IMR-90 (cell line): ENCODE measurements around the gene RPS15. TPM values are rescaled to one million over a fixed set of nuclear protein-coding genes. Genes with fewer than 3 reads are reported as not detected.

Experiments used
- ATAC-seq: fragments of 200-7000 bp; cut with Tn5 transposase; 2 replicates; pipeline ENCODE4 v1.9.1; 2020; ENCODE audit warnings: low read depth, mild to moderate bottlenecking, moderate library complexity
- BruUV-seq: library from RNA; stranded (reverse); fragments of 400-500 nt; replicated peaks from 2 replicates; lab custom pipeline; 2021; lab: Mats Ljungman, UMichigan
- CTCF ChIA-PET: fragments of 300-600 bp; formaldehyde crosslinking; extraction: SDS; loops from one replicate; lab custom pipeline; 2021; ENCODE audit warnings: antibody characterized with exemption; lab: Yijun Ruan, JAX
- POLR2A ChIA-PET: fragments of 300-600 bp; sonication (Branson Sonifier 250); formaldehyde crosslinking; loops from one replicate; lab custom pipeline; 2022; ENCODE audit warnings: antibody characterized with exemption; ENCODE audit not compliant: unreplicated experiment; lab: Charles Lee
- DNase-seq: peaks from one replicate; pipeline ENCODE4 v3.0.0; 2013
- H2AFZ ChIP-seq: replicated peaks from 2 replicates; pipeline ENCODE3; 2013; ENCODE audit warnings: low read length, mild to moderate bottlenecking; ENCODE audit not compliant: poor library complexity
- H2AK5ac ChIP-seq: 2 replicates; pipeline ENCODE4 v1.6.1; 2013; ENCODE audit warnings: low read depth, low read length, inconsistent platforms
- H2AK9ac ChIP-seq: replicated peaks from 2 replicates; pipeline ENCODE3; 2013; ENCODE audit warnings: mild to moderate bottlenecking, low read depth, low read length, moderate library complexity; ENCODE audit not compliant: poor library complexity
- H2BK120ac ChIP-seq: 2 replicates; pipeline ENCODE4 v1.6.1; 2013; ENCODE audit warnings: low read depth, low read length, inconsistent platforms
- H2BK15ac ChIP-seq: 3 replicates; pipeline ENCODE4 v1.6.1; 2013; ENCODE audit warnings: low read depth, low read length, inconsistent platforms
- H2BK20ac ChIP-seq: 2 replicates; pipeline ENCODE4 v1.6.1; 2013; ENCODE audit warnings: low read depth, mild to moderate bottlenecking, inconsistent platforms, low read length, moderate library complexity
- H2BK5ac ChIP-seq: 2 replicates; pipeline ENCODE4 v1.6.1; 2013; ENCODE audit warnings: mild to moderate bottlenecking, low read depth, low read length, inconsistent platforms; ENCODE audit not compliant: poor library complexity, severe bottlenecking
- H3K14ac ChIP-seq: replicated peaks from 2 replicates; pipeline ENCODE4 v1.6.1; 2013; ENCODE audit warnings: low read depth, low read length, inconsistent platforms
- H3K18ac ChIP-seq: 2 replicates; pipeline ENCODE4 v1.6.1; 2013; ENCODE audit warnings: low read depth, low read length, control low read depth
- H3K23ac ChIP-seq: 2 replicates; pipeline ENCODE4 v1.6.1; 2013; ENCODE audit warnings: low read depth, low read length, inconsistent platforms
- H3K27ac ChIP-seq: 2 replicates; pipeline ENCODE4 v1.5.1; 2013; ENCODE audit warnings: mild to moderate bottlenecking, control low read depth, low read length; ENCODE audit not compliant: insufficient read depth
- H3K27me3 ChIP-seq: 2 replicates; pipeline ENCODE4 v1.6.1; 2013; ENCODE audit warnings: low read length; ENCODE audit not compliant: control insufficient read depth, insufficient read depth
- H3K36me3 ChIP-seq: 2 replicates; pipeline ENCODE4 v1.6.1; 2013; ENCODE audit warnings: low read length, mixed read lengths; ENCODE audit not compliant: control insufficient read depth, insufficient read depth
- H3K4ac ChIP-seq: 2 replicates; pipeline ENCODE4 v1.6.1; 2013; ENCODE audit warnings: low read depth, low read length, inconsistent platforms
- H3K4me1 ChIP-seq: 2 replicates; pipeline ENCODE4 v1.6.1; 2013; ENCODE audit warnings: low read length, mixed read lengths; ENCODE audit not compliant: control insufficient read depth, insufficient read depth
- H3K4me2 ChIP-seq: 2 replicates; pipeline ENCODE4 v1.6.1; 2013; ENCODE audit warnings: low read depth, mild to moderate bottlenecking, control low read depth, low read length, moderate library complexity
- H3K4me3 ChIP-seq: 2 replicates; pipeline ENCODE4 v1.5.1; 2013; ENCODE audit warnings: low read depth, mild to moderate bottlenecking, control low read depth, low read length, moderate library complexity; ENCODE audit not compliant: insufficient read depth
- H3K56ac ChIP-seq: 2 replicates; pipeline ENCODE4 v1.6.1; 2013; ENCODE audit warnings: low read length, inconsistent platforms; ENCODE audit not compliant: insufficient read depth; ENCODE audit errors: extremely low read depth
- H3K79me1 ChIP-seq, 2 experiments: 2 replicates each; pipeline ENCODE4 v1.6.1; 2013; ENCODE audit warnings: low read length in 2 of 2, inconsistent platforms in 1 of 2, low read depth in 1 of 2
- H3K9ac ChIP-seq: 2 replicates; pipeline ENCODE4 v1.6.1; 2013; ENCODE audit warnings: low read depth, low read length, control low read depth
- H3K9me1 ChIP-seq: 2 replicates; pipeline ENCODE4 v1.6.1; 2013; ENCODE audit warnings: low read length, inconsistent platforms; ENCODE audit not compliant: insufficient read depth
- H3K9me3 ChIP-seq: 2 replicates; pipeline ENCODE4 v1.6.1; 2013; ENCODE audit warnings: low read length; ENCODE audit not compliant: control insufficient read depth, insufficient read depth
- H4K20me1 ChIP-seq: 2 replicates; pipeline ENCODE4 v1.6.1; 2013; ENCODE audit warnings: low read length, inconsistent platforms; ENCODE audit not compliant: insufficient read depth
- H4K5ac ChIP-seq: 2 replicates; pipeline ENCODE4 v1.6.1; 2013; ENCODE audit warnings: mild to moderate bottlenecking, low read depth, low read length, control low read depth
- H4K8ac ChIP-seq, 2 experiments: 2 replicates each; pipeline ENCODE4 v1.6.1; 2013; ENCODE audit warnings: low read depth in 2 of 2, low read length in 2 of 2, control low read depth in 1 of 2, inconsistent platforms in 1 of 2
- H4K91ac ChIP-seq: 2 replicates; pipeline ENCODE4 v1.6.1; 2013; ENCODE audit warnings: low read depth, low read length, inconsistent platforms; ENCODE audit not compliant: insufficient read depth
- CEBPB ChIP-seq: IDR thresholded peaks from 2 replicates; pipeline ENCODE4 v1.6.1; 2012; ENCODE audit warnings: low read depth, low read length, improper control_type of control experiment
- CHD1 ChIP-seq: IDR thresholded peaks from 2 replicates; pipeline ENCODE4 v1.6.1; 2012; ENCODE audit warnings: low read depth, low read length, improper control_type of control experiment
- ELK1 ChIP-seq: fragments of 150-350 bp; IDR thresholded peaks from 2 replicates; pipeline ENCODE4 v1.6.1; 2016; ENCODE audit warnings: low read depth, mild to moderate bottlenecking, low read length, moderate library complexity, borderline replicate concordance
- FOS ChIP-seq: fragments of 150-350 bp; IDR thresholded peaks from 2 replicates; pipeline ENCODE4 v1.6.1; 2016; ENCODE audit warnings: low read depth, low read length
- MAFK ChIP-seq: IDR thresholded peaks from 2 replicates; pipeline ENCODE4 v1.6.1; 2012; ENCODE audit warnings: low read depth, low read length, improper control_type of control experiment
- MXI1 ChIP-seq: IDR thresholded peaks from 2 replicates; pipeline ENCODE4 v1.6.1; 2012; ENCODE audit warnings: low read depth, mild to moderate bottlenecking, low read length, moderate library complexity, borderline replicate concordance
- POLR2A ChIP-seq: IDR thresholded peaks from 2 replicates; pipeline ENCODE4 v1.6.1; 2012; ENCODE audit warnings: mild to moderate bottlenecking, low read depth, low read length
- RAD21 ChIP-seq: IDR thresholded peaks from 2 replicates; pipeline ENCODE4 v1.6.1; 2012; ENCODE audit warnings: low read length, improper control_type of control experiment
- RCOR1 ChIP-seq: IDR thresholded peaks from 2 replicates; pipeline ENCODE4 v1.6.1; 2012; ENCODE audit warnings: mild to moderate bottlenecking, low read length, improper control_type of control experiment; ENCODE audit not compliant: insufficient replicate concordance
- RFX5 ChIP-seq: IDR thresholded peaks from 2 replicates; pipeline ENCODE4 v1.8.0; 2012; ENCODE audit warnings: low read depth, mild to moderate bottlenecking, low read length, moderate library complexity
- SMC3 ChIP-seq: fragments of 150-350 bp; IDR thresholded peaks from 2 replicates; pipeline ENCODE4 v1.6.1; 2016; ENCODE audit warnings: low read depth, mild to moderate bottlenecking, antibody characterized with exemption, low read length, moderate library complexity
- WGBS, 2 experiments: methylation state at CpG; one replicate each; pipeline versions ENCODE4 v1.1.5 to v1.1.7; 2013; ENCODE audit warnings: missing lambda C conversion rate in 2 of 2; ENCODE audit not compliant: insufficient read length in 1 of 2; ENCODE audit errors: extremely low coverage in 2 of 2; 5-methylcytosine and 5-hydroxymethylcytosine counted together
- dilution Hi-C: fragments of 300-500 bp; cut with HindIII; formaldehyde crosslinking; loops from one replicate; pipeline ENCODE4 v1.14.3; 2018; ENCODE audit warnings: low sequenced_read_pairs; ENCODE audit not compliant: unreplicated experiment
- in situ Hi-C: fragments of 300-500 bp; cut with MboI; formaldehyde crosslinking; loops from 3 replicates; pipeline ENCODE4 v1.14.3; 2019; ENCODE audit warnings: low sequenced_read_pairs, inconsistent platforms, mixed read lengths
- intact Hi-C: fragments of 100-400 bp; cut with micrococcal nuclease; formaldehyde crosslinking; loops from 2 replicates; pipeline ENCODE4 v1.10.0; 2022
- polyA plus RNA-seq, 3 experiments: library from polyadenylated mRNA; depleted of rRNA; stranded (reverse); fragments of >200 nt; gene quantifications; 2 replicates each; pipeline ENCODE4 v1.2.3, GENCODE V29; 2012; ENCODE audit warnings: low replicate concordance in 1 of 3
- total RNA-seq: library from RNA; depleted of rRNA; stranded (reverse); fragments of >200 nt; gene quantifications from 2 replicates; pipeline ENCODE4 v1.2.3, GENCODE V29; 2012
- TF ChIP-seq, protein P1 (sequence below): conservative IDR thresholded peaks from 2 replicates; pipeline ENCODE4 v1.5.1; 2012; ENCODE audit warnings: mild to moderate bottlenecking, low read depth, low read length, improper control_type of control experiment

Gene RPS15
- total and polyA plus RNA-seq, 2 of the 4 experiments (the other 2 are of a cell fraction), result 1,179 to 1,855 TPM

GRCh38 chr19:1472231-1473084, 34.3 kb downstream of the RPS15 start:
- Histone ChIP-seq H2BK5ac (no peak overlapping the region), H3K4me2 (no peak overlapping the region), H2BK120ac (no peak overlapping the region), H3K9me3 (no peaks in the 10 kb centered on the region; the same call in 1 of the 2 replicates), H3K18ac (no peak overlapping the region), H3K4me1 (peaks cover 21% of the 10 kb centered on the region), H4K5ac (no peak overlapping the region), H2AK5ac (no peak overlapping the region), H2AFZ (no peak overlapping the region), H3K79me1 (peaks cover 3 to 43% of the 10 kb centered on the region in 2 experiments), H3K9me1 (0 out of 2 replicates have a peak, but pooled peaks cover 3% of the 10 kb centered on the region), H4K91ac (no peak overlapping the region), H3K4me3 (no peak overlapping the region), H3K27ac (no peak overlapping the region), H3K4ac (no peak overlapping the region), H4K8ac (no peak overlapping the region), H3K14ac (no peak overlapping the region), H3K9ac (no peak overlapping the region), H2BK20ac (no peak overlapping the region), H3K56ac (no peak overlapping the region), H3K27me3 (peaks cover 50% of the 10 kb centered on the region), H3K23ac (no peak overlapping the region), H2BK15ac (no peak overlapping the region), H4K20me1 (peaks cover 78% of the 10 kb centered on the region), H2AK9ac (no peak overlapping the region), H3K36me3 (peaks cover 8% of the 10 kb centered on the region)
- ATAC-seq, result no peak
- no peak for TF ChIP-seq RAD21
- no peak for TF ChIP-seq FOS
- TF ChIP-seq SMC3, result no peak
- TF ChIP-seq POLR2A, result no peak
- no peak for TF ChIP-seq CHD1
- TF ChIP-seq ELK1, result no peak
- no peak for TF ChIP-seq RFX5
- TF ChIP-seq CEBPB, result no peak
- no peak for TF ChIP-seq RCOR1
- no peak for TF ChIP-seq MAFK
- TF ChIP-seq MXI1, result no peak
- TF ChIP-seq, protein P1, sequence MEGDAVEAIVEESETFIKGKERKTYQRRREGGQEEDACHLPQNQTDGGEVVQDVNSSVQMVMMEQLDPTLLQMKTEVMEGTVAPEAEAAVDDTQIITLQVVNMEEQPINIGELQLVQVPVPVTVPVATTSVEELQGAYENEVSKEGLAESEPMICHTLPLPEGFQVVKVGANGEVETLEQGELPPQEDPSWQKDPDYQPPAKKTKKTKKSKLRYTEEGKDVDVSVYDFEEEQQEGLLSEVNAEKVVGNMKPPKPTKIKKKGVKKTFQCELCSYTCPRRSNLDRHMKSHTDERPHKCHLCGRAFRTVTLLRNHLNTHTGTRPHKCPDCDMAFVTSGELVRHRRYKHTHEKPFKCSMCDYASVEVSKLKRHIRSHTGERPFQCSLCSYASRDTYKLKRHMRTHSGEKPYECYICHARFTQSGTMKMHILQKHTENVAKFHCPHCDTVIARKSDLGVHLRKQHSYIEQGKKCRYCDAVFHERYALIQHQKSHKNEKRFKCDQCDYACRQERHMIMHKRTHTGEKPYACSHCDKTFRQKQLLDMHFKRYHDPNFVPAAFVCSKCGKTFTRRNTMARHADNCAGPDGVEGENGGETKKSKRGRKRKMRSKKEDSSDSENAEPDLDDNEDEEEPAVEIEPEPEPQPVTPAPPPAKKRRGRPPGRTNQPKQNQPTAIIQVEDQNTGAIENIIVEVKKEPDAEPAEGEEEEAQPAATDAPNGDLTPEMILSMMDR, result no peak
- WGBS, 2 experiments, result 49% methylated on average over 8 of the region's 44 CpGs; no CpG with 5 or more reads in 1 of the 2 experiments
- in situ Hi-C loops, result no loop called here
- POLR2A ChIA-PET, result interaction anchor here (0.5 to 0.6 kb wide), 2 partner anchors 118 to 164 kb away, joined by 3 to 8 read pairs; no protein-coding TSS in a partner anchor
- dilution Hi-C loops, result no loop called here
- no peak for DNase-seq
- no TSS peak for BruUV-seq
- intact Hi-C loops, result no loop called here
- CTCF ChIA-PET, result interaction anchor here (0.6 kb wide), 2 partner anchors 18 to 981 kb away, joined by 4 read pairs; no protein-coding TSS in a partner anchor
